Thoracic aorta (tissue), 2 donors: ENCODE results near the gene PIK3R2. TPM values are rescaled to one million over a fixed set of nuclear protein-coding genes. Genes with fewer than 3 reads are reported as not detected.

Experiments used
- ATAC-seq: fragments of 150-250 bp; one replicate; pipeline ENCODE4 v1.8.0; 2017; ENCODE audit warnings: low read depth; ENCODE audit not compliant: insufficient number of reproducible peaks, low FRiP score
- DNase-seq: peaks from one replicate; pipeline ENCODE4 v3.0.0-alpha.2; 2020; ENCODE audit warnings: low spot score
- H3K27ac ChIP-seq, 2 donors: fragments of 200-600 bp; sonication (generic); 1 replicate in 1 of 2; 2 replicates in 1 of 2; pipeline ENCODE4 v1.5.1; 2016; ENCODE audit warnings: mild to moderate bottlenecking in 2 of 2, moderate library complexity in 2 of 2
- H3K27me3 ChIP-seq: fragments of 200-600 bp; sonication (generic); replicated peaks from 2 replicates; pipeline ENCODE4 v1.6.0; 2016; ENCODE audit warnings: mild to moderate bottlenecking; ENCODE audit not compliant: insufficient read depth
- H3K36me3 ChIP-seq: fragments of 200-600 bp; sonication (generic); one replicate; pipeline ENCODE4 v1.5.1; 2016
- H3K4me1 ChIP-seq, 2 donors: fragments of 200-600 bp; sonication (generic); 1 replicate in 1 of 2; 2 replicates in 1 of 2; pipeline versions ENCODE4 v1.5.1 to v1.6.0; 2016; ENCODE audit warnings: low read depth in 2 of 2, mild to moderate bottlenecking in 1 of 2; ENCODE audit not compliant: control insufficient read depth in 1 of 2
- H3K4me3 ChIP-seq: fragments of 200-600 bp; sonication (generic); 2 replicates; pipeline ENCODE4 v1.5.1; 2016; ENCODE audit warnings: mild to moderate bottlenecking
- H3K9me3 ChIP-seq: fragments of 200-600 bp; sonication (generic); 2 replicates; pipeline ENCODE4 v1.5.1; 2016
- CTCF ChIP-seq: fragments of 200-600 bp; sonication (generic); IDR thresholded peaks from one replicate; pipeline ENCODE4 v1.5.1; 2019; ENCODE audit warnings: antibody characterized with exemption
- total RNA-seq, 2 donors: library from RNA; depleted of rRNA; stranded (reverse); fragments of >200 nt; gene quantifications; one replicate each; pipeline versions ENCODE4 v1.1.0 to v1.2.3, GENCODE V29; 2016

Gene PIK3R2
- total RNA-seq, 2 donors from 2014 or later = 14.3 to 15.8 TPM

- Histone ChIP-seq H3K27me3 (no peaks in the 10 kb centered on the region), H3K4me3 (peak within 1 kb of the TSS; percentile 91), H3K4me1 (peaks cover 8 to 19% of the 10 kb centered on the region in 2 donors), H3K9me3 (no peaks in the 10 kb centered on the region), H3K27ac (peak within 1 kb of the TSS; percentile 90 to 91), H3K36me3 (no peaks in the 10 kb centered on the region)
- DNase-seq = peak; percentile 100
- TF ChIP-seq CTCF = no peak
- ATAC-seq = peak; percentile 94
Observed at GRCh38 chr19:18203863-18204393, 51.0 kb downstream of the PIK3R2 start, which contains the start of gene RAB3A. Gene RAB3A (minus strand): TSS chr19:18204042. CDS start chr19:18202740, 1,302 bp downstream.

GRCh38 chr19:18204394-18205199 is 51.6 kb downstream of the PIK3R2 start:
- ATAC-seq = peak; percentile 39
- peak overlapping the region; percentile 90 to 91 for H3K27ac ChIP-seq
- DNase-seq = no peak
- H3K36me3 ChIP-seq = no peaks in the 10 kb centered on the region
- no peaks in the 10 kb centered on the region for H3K9me3 ChIP-seq
- peaks cover 8 to 19% of the 10 kb centered on the region in 2 donors for H3K4me1 ChIP-seq
- no peaks in the 10 kb centered on the region for H3K27me3 ChIP-seq
- H3K4me3 ChIP-seq = peak overlapping the region; percentile 85
- TF ChIP-seq CTCF = no peak

- no peaks in the 10 kb centered on the region for H3K36me3 ChIP-seq
- H3K27ac ChIP-seq = peak overlapping the region; percentile 90 to 91
- ATAC-seq (peak; percentile 4), DNase-seq (peak; percentile 72)
- H3K27me3 ChIP-seq = no peaks in the 10 kb centered on the region
- H3K4me3 ChIP-seq = peak overlapping the region; percentile 85
- TF ChIP-seq CTCF = no peak
- H3K9me3 ChIP-seq = no peaks in the 10 kb centered on the region
- peaks cover 8 to 19% of the 10 kb centered on the region in 2 donors for H3K4me1 ChIP-seq
Observed at GRCh38 chr19:18205200-18205892, 52.4 kb downstream of the PIK3R2 start.

GRCh38 chr19:18206018-18206417 is 53.1 kb downstream of the PIK3R2 start:
- ATAC-seq = no peak
- Histone ChIP-seq H3K4me1 (peaks cover 8 to 19% of the 10 kb centered on the region in 2 donors), H3K36me3 (no peaks in the 10 kb centered on the region), H3K27ac (no peak overlapping the region), H3K9me3 (no peaks in the 10 kb centered on the region), H3K27me3 (no peaks in the 10 kb centered on the region), H3K4me3 (no peak overlapping the region)
- no peak for DNase-seq
- TF ChIP-seq CTCF = no peak
